ENCODE data around the gene CBX6. TPM values are rescaled to one million over a fixed set of nuclear protein-coding genes. Genes with fewer than 3 reads are reported as not detected.
"Not testable (repeated sequence)": the region's sequence is repeated elsewhere in the genome, so short reads cannot be mapped to it uniquely, and the experiment has no call there.

CBX6 gene
- 10 to 100 TPM; 66.7 TPM for total RNA-seq
- 1 to 10 TPM; 5.8 to 6.5 (median 6.4) TPM for polyA plus RNA-seq
- total RNA-seq: 75.8 to 473 (median 329) reads per million in 6 experiments

GRCh38 chr22:38872172-38872830 is at the start of gene CBX6:
CBX6 (minus strand) TSS chr22:38872216; CDS start chr22:38872190, 26 bp downstream.
- POLR2A ChIA-PET: interaction anchor here (0.5 to 3.0 kb wide), 13 partner anchors 9 to 656 kb away, joined by 3 to 29 read pairs (median 5); partner anchors contain the start of genes CBX7, GTPBP1 and RPL3
- peaks cover 0 to 9% (median 0%) of the 10 kb centered on the region in 5 donors for H3K27me3 Mint-ChIP-seq
- H3K4me1 Mint-ChIP-seq: peaks cover 26 to 56% (median 53%) of the 10 kb centered on the region in 4 donors
- DNase-seq: peak; percentile 88 to 96 (median 96)
- H3K27ac Mint-ChIP-seq: peak within 1 kb of the TSS; percentile 79 to 96 (median 92)
- peak within 1 kb of the TSS; percentile 89 to 97 (median 93) for H3K4me3 Mint-ChIP-seq
- ATAC-seq: peak; percentile 79 to 81
- no peaks in the 10 kb centered on the region for H3K9me3 Mint-ChIP-seq
- H3K36me3 Mint-ChIP-seq: peaks cover 0 to 14% (median 0%) of the 10 kb centered on the region in 3 donors

DNA sequence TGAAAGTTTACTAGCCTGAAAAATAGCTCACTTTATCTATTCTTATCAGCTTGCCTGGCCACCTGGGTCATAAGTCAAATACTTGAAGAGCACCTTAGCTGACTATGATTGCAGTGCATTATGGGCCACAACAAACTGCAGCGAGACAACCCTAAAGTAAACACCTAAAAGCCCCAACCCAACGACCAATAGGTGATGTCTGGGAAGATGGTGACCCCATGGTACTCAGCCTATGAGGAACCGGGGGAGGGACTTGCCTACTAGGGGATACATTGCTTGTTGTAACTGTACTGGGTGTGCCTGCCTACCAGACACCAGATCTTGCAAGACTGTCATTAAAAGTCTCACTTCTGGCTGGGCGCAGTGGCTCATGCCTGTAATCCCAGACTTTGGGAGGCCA is 49.8 kb upstream of the CBX6 start:
- DNase-seq: no peak
- H3K9me3 Mint-ChIP-seq: peaks cover 0 to 2% (median 0%) of the 10 kb centered on the region in 9 donors
- no peak overlapping the region for H3K27ac Mint-ChIP-seq
- peaks cover 7 to 27% (median 24%) of the 10 kb centered on the region in 5 donors for H3K27me3 Mint-ChIP-seq
- no peak overlapping the region for H3K4me3 Mint-ChIP-seq
- no peaks in the 10 kb centered on the region for H3K36me3 Mint-ChIP-seq
- H3K4me1 Mint-ChIP-seq: peaks cover 0 to 3% (median 0%) of the 10 kb centered on the region in 4 donors
- no peak for ATAC-seq
- POLR2A ChIA-PET: no interaction called here

- ATAC-seq (no peak), DNase-seq (no peak)
- Mint-ChIP-seq H3K27me3 (peaks cover 7 to 28% (median 25%) of the 10 kb centered on the region in 5 donors), H3K9me3 (peaks cover 0 to 2% (median 0%) of the 10 kb centered on the region in 9 donors), H3K4me1 (peaks cover 0 to 3% (median 0%) of the 10 kb centered on the region in 4 donors), H3K36me3 (no peaks in the 10 kb centered on the region), H3K4me3 (no peak overlapping the region), H3K27ac (no peak overlapping the region)
- POLR2A ChIA-PET: no interaction called here
These were observed 49.1 kb upstream of the CBX6 start for GRCh38 chr22:38921120-38921519.

DNA sequence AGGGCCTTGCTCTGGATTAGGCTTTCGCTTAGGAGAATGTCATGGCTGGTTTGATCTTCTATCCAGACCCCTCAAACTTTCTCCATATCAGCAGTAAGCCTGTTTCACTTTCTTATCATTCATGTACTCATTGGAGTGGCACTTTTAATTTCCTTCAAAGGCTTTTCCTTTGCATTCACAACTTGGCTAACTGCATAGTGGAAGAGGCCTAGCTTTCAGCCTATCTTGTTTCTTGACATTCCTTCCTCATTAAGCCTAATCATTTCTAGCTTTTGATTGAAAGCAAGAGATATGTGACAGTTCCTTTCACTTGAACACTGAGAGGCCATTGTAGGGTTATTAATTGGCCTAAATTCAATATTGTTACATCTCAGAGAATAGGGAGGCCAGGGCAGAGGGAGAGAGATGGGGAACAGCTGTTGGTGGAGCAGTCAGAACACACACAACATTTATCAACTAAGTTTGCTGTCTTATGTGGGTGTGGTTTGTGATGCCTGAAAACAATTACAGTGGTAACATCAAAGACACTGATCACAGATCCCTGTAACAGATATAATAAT is 47.7 kb upstream of the CBX6 start:
- POLR2A ChIA-PET: no interaction called here
- H3K4me3 Mint-ChIP-seq: no peak overlapping the region
- H3K9me3 Mint-ChIP-seq: peaks cover 0 to 2% (median 0%) of the 10 kb centered on the region in 9 donors
- H3K27me3 Mint-ChIP-seq: peaks cover 0 to 25% (median 23%) of the 10 kb centered on the region in 5 donors
- DNase-seq (no peak), ATAC-seq (no peak)
- peak overlapping the region in 2 of 10 donors; percentile 10 to 16 for H3K27ac Mint-ChIP-seq
- H3K4me1 Mint-ChIP-seq: peaks cover 0 to 3% (median 0%) of the 10 kb centered on the region in 4 donors
- no peaks in the 10 kb centered on the region for H3K36me3 Mint-ChIP-seq

GRCh38 chr22:38911434-38911833 is 39.4 kb upstream of the CBX6 start:
- Mint-ChIP-seq H3K27ac (peak overlapping the region in 1 of 10 donors; percentile 52), H3K9me3 (peaks cover 0 to 4% (median 0%) of the 10 kb centered on the region in 9 donors), H3K4me3 (no peak overlapping the region), H3K27me3 (peaks cover 13 to 58% (median 33%) of the 10 kb centered on the region in 5 donors), H3K36me3 (no peaks in the 10 kb centered on the region), H3K4me1 (no peaks in the 10 kb centered on the region)
- ATAC-seq: no peak
- POLR2A ChIA-PET: no interaction called here
- no peak for DNase-seq

- Mint-ChIP-seq H3K36me3 (peaks cover 0 to 3% (median 0%) of the 10 kb centered on the region in 3 donors), H3K27ac (no peak overlapping the region), H3K9me3 (peaks cover 0 to 11% (median 2%) of the 10 kb centered on the region in 9 donors), H3K4me3 (no peak overlapping the region), H3K27me3 (peaks cover 13 to 58% (median 30%) of the 10 kb centered on the region in 5 donors), H3K4me1 (no peaks in the 10 kb centered on the region)
- no peak for DNase-seq
- ATAC-seq: no peak
- POLR2A ChIA-PET: no interaction called here
These were observed 35.8 kb upstream of the CBX6 start for GRCh38 chr22:38907767-38908166.

DNA sequence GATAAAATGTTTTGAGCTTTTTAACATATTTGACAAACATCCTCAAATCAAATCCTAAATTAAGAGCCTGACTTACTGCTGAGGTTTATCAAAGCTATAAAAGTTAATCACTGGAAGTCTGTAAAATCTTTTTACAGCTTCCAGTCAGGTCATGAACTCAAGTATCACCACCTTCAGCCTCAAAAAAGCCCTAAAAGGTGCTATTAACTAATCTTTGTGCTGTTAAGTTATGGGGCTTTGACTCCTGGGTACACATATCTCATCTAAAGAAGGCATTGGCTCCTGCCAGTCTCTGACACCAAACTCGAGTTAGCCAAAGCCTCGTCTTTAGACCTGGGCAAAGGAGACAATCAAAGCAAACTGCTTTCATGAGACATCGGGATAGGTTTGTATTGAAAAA is 34.0 kb upstream of the CBX6 start:
- ATAC-seq: no peak

DNA sequence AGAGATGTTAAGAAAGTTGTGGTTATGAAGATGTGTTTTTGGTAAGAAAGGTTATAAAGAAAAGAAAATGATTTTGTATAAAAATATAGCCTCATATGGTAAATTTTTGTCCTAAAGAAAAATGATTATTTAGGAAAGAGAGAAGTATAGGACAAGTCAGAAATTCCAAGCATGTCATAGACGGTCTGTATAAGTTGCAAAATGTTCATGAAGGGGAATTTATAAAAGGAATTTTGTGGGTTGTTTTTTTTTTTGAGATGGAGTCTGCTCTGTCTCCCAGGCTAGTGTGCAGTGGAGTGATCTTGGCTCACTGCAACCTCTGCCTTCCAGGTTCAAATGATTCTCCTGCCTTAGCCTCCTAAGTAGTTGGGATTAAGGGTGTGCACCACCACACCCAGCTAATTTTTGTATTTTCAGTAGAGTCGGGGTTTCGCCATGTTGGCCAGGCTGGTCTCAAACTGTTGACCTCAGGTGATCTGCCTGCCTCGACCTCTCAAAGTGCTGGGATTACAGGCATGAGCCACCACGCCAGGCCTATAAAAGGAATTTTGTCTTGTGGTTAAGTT is 32.1 kb upstream of the CBX6 start:
- ATAC-seq, POLR2A ChIA-PET: not testable (repeated sequence)

More for the DNA sequence above, 34.0 kb upstream of the CBX6 start:
- H3K9me3 Mint-ChIP-seq: peaks cover 0 to 10% (median 2%) of the 10 kb centered on the region in 9 donors
- peaks cover 0 to 6% (median 3%) of the 10 kb centered on the region in 4 donors for H3K4me1 Mint-ChIP-seq
- no peak overlapping the region for H3K27ac Mint-ChIP-seq
- DNase-seq: no peak
- H3K36me3 Mint-ChIP-seq: peaks cover 0 to 3% (median 0%) of the 10 kb centered on the region in 3 donors
- POLR2A ChIA-PET: no interaction called here
- H3K27me3 Mint-ChIP-seq: peaks cover 10 to 41% (median 29%) of the 10 kb centered on the region in 5 donors
- no peak overlapping the region for H3K4me3 Mint-ChIP-seq

DNA sequence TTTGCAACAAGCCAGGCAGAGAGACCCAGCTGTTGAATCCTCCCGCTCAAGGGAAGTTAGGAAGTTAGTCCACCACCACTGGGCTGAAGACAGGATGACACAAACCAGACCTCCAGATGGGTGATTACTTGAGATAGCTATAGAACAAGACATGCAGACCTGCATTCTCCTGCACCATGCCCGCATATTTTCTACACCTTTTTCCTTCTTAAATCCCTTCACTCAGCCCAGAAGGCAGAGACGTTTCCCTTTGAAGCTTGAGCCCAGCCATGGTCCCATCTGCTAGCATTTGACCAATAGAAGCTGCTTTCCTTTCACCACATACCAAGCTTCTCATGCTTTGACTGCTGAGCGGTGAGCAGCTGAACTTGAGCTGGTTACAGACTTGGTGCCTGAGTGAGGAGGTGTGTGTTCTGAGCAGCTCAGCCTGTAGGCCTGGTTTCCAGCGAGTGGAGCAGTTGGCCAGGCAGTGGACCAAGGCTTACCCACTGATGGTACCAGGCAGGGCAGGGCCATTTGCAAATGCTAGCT is 29.2 kb upstream of the CBX6 start:
- Mint-ChIP-seq H3K27ac (peak overlapping the region in 3 of 10 donors; percentile 29 to 83 (median 54)), H3K36me3 (peaks cover 0 to 3% (median 0%) of the 10 kb centered on the region in 3 donors), H3K4me1 (peaks cover 0 to 11% (median 8%) of the 10 kb centered on the region in 4 donors), H3K4me3 (peak overlapping the region in 6 of 10 donors; percentile 22 to 58 (median 40)), H3K9me3 (peaks cover 0 to 10% (median 2%) of the 10 kb centered on the region in 9 donors), H3K27me3 (peaks cover 0 to 11% (median 1%) of the 10 kb centered on the region in 5 donors)
- no peak for ATAC-seq
- DNase-seq: peak in 1 of 10 donors; percentile 9
- POLR2A ChIA-PET: no interaction called here

More for the DNA sequence above, 32.1 kb upstream of the CBX6 start:
- not testable (repeated sequence) for H3K36me3 Mint-ChIP-seq, DNase-seq, H3K27ac Mint-ChIP-seq, H3K9me3 Mint-ChIP-seq, H3K4me3 Mint-ChIP-seq
- peaks cover 0 to 11% (median 8%) of the 10 kb centered on the region in 4 donors for H3K4me1 Mint-ChIP-seq
- peaks cover 0 to 23% (median 14%) of the 10 kb centered on the region in 5 donors for H3K27me3 Mint-ChIP-seq

GRCh38 chr22:38900677-38901076 is 28.7 kb upstream of the CBX6 start:
- ATAC-seq (no peak), DNase-seq (no peak)
- Mint-ChIP-seq H3K27me3 (peaks cover 0 to 8% (median 1%) of the 10 kb centered on the region in 5 donors), H3K9me3 (peaks cover 0 to 10% (median 2%) of the 10 kb centered on the region in 9 donors), H3K27ac (peak overlapping the region in 3 of 10 donors; percentile 29 to 83 (median 54)), H3K4me3 (peak overlapping the region in 6 of 10 donors; percentile 22 to 58 (median 40)), H3K4me1 (peaks cover 0 to 11% (median 8%) of the 10 kb centered on the region in 4 donors), H3K36me3 (peaks cover 0 to 3% (median 0%) of the 10 kb centered on the region in 3 donors)
- POLR2A ChIA-PET: no interaction called here

DNA sequence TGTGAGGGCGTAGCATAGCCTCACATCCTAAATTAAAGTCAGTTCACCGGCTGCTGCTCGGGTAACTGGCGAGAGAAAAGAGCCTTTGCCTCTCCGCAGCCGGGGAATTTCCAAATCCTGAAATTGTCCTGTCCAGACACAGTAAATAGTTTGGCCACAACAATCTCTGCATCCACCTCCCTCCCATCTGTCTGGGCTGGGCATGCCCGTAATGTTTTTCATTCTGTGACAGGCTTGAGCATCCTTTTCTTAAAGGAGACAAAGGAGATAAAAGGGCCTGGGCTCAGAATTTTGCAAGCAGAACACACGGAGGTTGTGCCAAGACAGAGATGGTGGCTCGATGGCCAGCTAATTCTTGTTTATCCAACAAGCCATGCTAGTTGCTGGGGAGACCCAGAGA is 19.2 kb upstream of the CBX6 start:
- H3K36me3 Mint-ChIP-seq: no peaks in the 10 kb centered on the region
- peaks cover 3 to 27% (median 8%) of the 10 kb centered on the region in 5 donors for H3K27me3 Mint-ChIP-seq

DNA sequence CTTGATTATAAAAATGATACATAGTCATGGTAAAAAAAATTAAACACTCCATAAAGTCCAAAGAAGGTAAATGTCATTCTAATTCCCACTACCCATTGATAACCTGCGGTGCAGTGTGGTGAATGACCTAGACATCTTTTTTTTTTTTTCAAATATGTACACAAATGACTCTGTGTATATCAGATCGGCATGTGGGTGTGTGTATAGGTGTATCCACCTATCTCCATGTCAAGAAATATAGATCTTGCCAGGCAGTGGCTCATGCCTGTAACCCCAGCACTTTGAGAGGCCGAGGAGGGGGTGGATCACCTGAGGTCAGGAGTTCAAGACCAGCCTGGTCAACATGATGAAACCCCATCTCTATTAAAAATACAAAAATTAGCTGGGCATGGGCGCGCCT is 18.4 kb upstream of the CBX6 start:
- ATAC-seq: no peak
- Mint-ChIP-seq H3K4me1 (no peaks in the 10 kb centered on the region), H3K4me3 (no peak overlapping the region), H3K27ac (no peak overlapping the region), H3K36me3 (no peaks in the 10 kb centered on the region), H3K27me3 (peaks cover 3 to 23% (median 8%) of the 10 kb centered on the region in 5 donors), H3K9me3 (no peaks in the 10 kb centered on the region)
- no peak for DNase-seq
- POLR2A ChIA-PET: no interaction called here

More for the DNA sequence above, 19.2 kb upstream of the CBX6 start:
- ATAC-seq (no peak), DNase-seq (no peak)
- Mint-ChIP-seq H3K4me1 (no peaks in the 10 kb centered on the region), H3K27ac (no peak overlapping the region), H3K9me3 (no peaks in the 10 kb centered on the region), H3K4me3 (no peak overlapping the region)
- POLR2A ChIA-PET: no interaction called here
